Vagina (tissue), 2 donors: ENCODE measurements around the gene ADARB2. TPM values are rescaled to one million over a fixed set of nuclear protein-coding genes. Genes with fewer than 3 reads are reported as not detected.

Source experiments
- DNase-seq, 2 donors: peaks; one replicate each; pipeline ENCODE4 v3.0.0-alpha.2; 2017; ENCODE audit errors: extremely low spot score in 2 of 2
- H3K27ac ChIP-seq: fragments of 200-600 bp; sonication (generic); one replicate; pipeline ENCODE4 v1.5.1; 2019
- H3K27me3 ChIP-seq: fragments of 200-600 bp; sonication (generic); one replicate; pipeline ENCODE4 v1.5.1; 2019
- H3K36me3 ChIP-seq, 2 donors: fragments of 200-600 bp; sonication (generic); one replicate each; pipeline ENCODE4 v1.5.1; 2017 to 2019
- H3K4me1 ChIP-seq: fragments of 200-600 bp; sonication (generic); one replicate; pipeline ENCODE4 v1.5.1; 2019
- H3K4me3 ChIP-seq, 2 donors: fragments of 200-600 bp; sonication (generic); 1 replicate in 1 of 2; 2 replicates in 1 of 2; pipeline ENCODE4 v1.5.1; 2016 to 2019
- H3K9me3 ChIP-seq: fragments of 200-600 bp; sonication (generic); one replicate; pipeline ENCODE4 v1.5.1; 2019
- CTCF ChIP-seq, 3 experiments: fragments of 450-650 bp in 2 of 3; fragments of 200-600 bp in 1 of 3; sonication (generic) in 1 of 3; IDR thresholded peaks; one replicate each; pipeline ENCODE4 v1.5.1; 2017 to 2019; ENCODE audit warnings: antibody characterized with exemption in 3 of 3, mild to moderate bottlenecking in 2 of 3, moderate library complexity in 2 of 3
- POLR2A ChIP-seq, 2 donors: fragments of 450-650 bp; IDR thresholded peaks; one replicate each; pipeline ENCODE4 v1.6.1; 2017; ENCODE audit warnings: antibody characterized with exemption in 2 of 2, mild to moderate bottlenecking in 2 of 2, moderate library complexity in 2 of 2
- POLR2AphosphoS5 ChIP-seq, 2 donors: sonication (generic); formaldehyde crosslinking; IDR thresholded peaks; one replicate each; pipeline ENCODE4 v1.9.0; 2017; ENCODE audit warnings: antibody characterized with exemption in 2 of 2, mild to moderate bottlenecking in 2 of 2, low read depth in 1 of 2; ENCODE audit not compliant: insufficient read depth in 1 of 2
- intact Hi-C: fragments of 100-400 bp; cut with DNase I; formaldehyde crosslinking; loops from one replicate; pipeline ENCODE4 v1.15.1; 2023
- total RNA-seq: library from RNA; depleted of rRNA; stranded (reverse); fragments of >200 nt; gene quantifications from one replicate; pipeline ENCODE4 v1.2.3, GENCODE V29; 2016

Gene ADARB2
- total RNA-seq, 1 donor from 2014 or later, result 3.4 TPM

GRCh38 chr10:1516492-1517165, 220.7 kb downstream of the ADARB2 start:
- peak in 1 of 2 donors; percentile 34 for DNase-seq
- H3K27me3 ChIP-seq, result no peaks in the 10 kb centered on the region
- TF ChIP-seq CTCF (IDR thresholded peaks at IDR 0.05) (no peak), POLR2AphosphoS5 (IDR thresholded peaks at IDR 0.05; ENCODE audit: insufficient read depth in 1 of 2, low read depth in 1 of 2) (no peak), POLR2A (IDR thresholded peaks at IDR 0.05) (no peak)

GRCh38 chr10:1515780-1516491, 221.4 kb downstream of the ADARB2 start:
- Histone ChIP-seq H3K4me1 (no peaks in the 10 kb centered on the region), H3K27ac (no peak overlapping the region), H3K4me3 (no peak overlapping the region), H3K27me3 (no peaks in the 10 kb centered on the region), H3K9me3 (no peaks in the 10 kb centered on the region), H3K36me3 (no peaks in the 10 kb centered on the region)
- peak in 1 of 2 donors; percentile 80 for DNase-seq
- no peak for TF ChIP-seq CTCF (IDR thresholded peaks at IDR 0.05)
- no peak for TF ChIP-seq POLR2AphosphoS5 (IDR thresholded peaks at IDR 0.05; ENCODE audit: insufficient read depth in 1 of 2, low read depth in 1 of 2)
- TF ChIP-seq POLR2A (IDR thresholded peaks at IDR 0.05), result no peak
- intact Hi-C loops, result no loop called here

More at GRCh38 chr10:1516492-1517165, 220.7 kb downstream of the ADARB2 start:
- intact Hi-C loops, result no loop called here
- H3K36me3 ChIP-seq, result no peaks in the 10 kb centered on the region
- no peak overlapping the region for H3K4me3 ChIP-seq
- H3K27ac ChIP-seq, result no peak overlapping the region
- no peaks in the 10 kb centered on the region for H3K9me3 ChIP-seq
- H3K4me1 ChIP-seq, result no peaks in the 10 kb centered on the region

GRCh38 chr10:1515121-1515779, 222.1 kb downstream of the ADARB2 start:
- intact Hi-C loops, result no loop called here
- TF ChIP-seq POLR2A (IDR thresholded peaks at IDR 0.05), result no peak
- H3K4me1 ChIP-seq, result no peaks in the 10 kb centered on the region
- H3K4me3 ChIP-seq, result no peak overlapping the region
- H3K36me3 ChIP-seq, result no peaks in the 10 kb centered on the region
- no peaks in the 10 kb centered on the region for H3K9me3 ChIP-seq
- DNase-seq, result peak in 1 of 2 donors; percentile 64
- H3K27me3 ChIP-seq, result no peaks in the 10 kb centered on the region
- H3K27ac ChIP-seq, result no peak overlapping the region

GRCh38 chr10:1514681-1515080, 222.6 kb downstream of the ADARB2 start:
- DNase-seq, result peak in 1 of 2 donors; percentile 32
- Histone ChIP-seq H3K4me3 (no peak overlapping the region), H3K36me3 (no peaks in the 10 kb centered on the region), H3K27ac (no peak overlapping the region), H3K9me3 (no peaks in the 10 kb centered on the region), H3K27me3 (no peaks in the 10 kb centered on the region), H3K4me1 (no peaks in the 10 kb centered on the region)
- TF ChIP-seq POLR2A (IDR thresholded peaks at IDR 0.05) (no peak), POLR2AphosphoS5 (IDR thresholded peaks at IDR 0.05; ENCODE audit: insufficient read depth in 1 of 2, low read depth in 1 of 2) (no peak), CTCF (IDR thresholded peaks at IDR 0.05) (no peak)
- intact Hi-C loops, result no loop called here

- Histone ChIP-seq H3K27ac (no peak overlapping the region), H3K9me3 (no peaks in the 10 kb centered on the region), H3K4me3 (no peak overlapping the region), H3K4me1 (no peaks in the 10 kb centered on the region), H3K36me3 (no peaks in the 10 kb centered on the region), H3K27me3 (no peaks in the 10 kb centered on the region)
- TF ChIP-seq POLR2AphosphoS5 (IDR thresholded peaks at IDR 0.05; ENCODE audit: insufficient read depth in 1 of 2, low read depth in 1 of 2), result no peak
- TF ChIP-seq CTCF (IDR thresholded peaks at IDR 0.05), result no peak
- TF ChIP-seq POLR2A (IDR thresholded peaks at IDR 0.05), result no peak
- no peak for DNase-seq
- intact Hi-C loops, result no loop called here
Observed at GRCh38 chr10:1513221-1513620, 224.1 kb downstream of the ADARB2 start.
